B cell (primary cell): ENCODE data around the gene CEP85. TPM values are rescaled to one million over a fixed set of nuclear protein-coding genes. Genes with fewer than 3 reads are reported as not detected.
A peak's percentile ranks its signal among the peaks of the same experiment; 100 is the strongest.

ENCODE experiments used
- ATAC-seq: fragments of 200-7000 bp; cut with Tn5 transposase; one replicate; pipeline ENCODE4 v1.10.0; 2021; ENCODE audit warnings: low read depth, mild to moderate bottlenecking, moderate number of reproducible peaks, moderate library complexity
- CTCF ChIA-PET: fragments of 350-600 bp; sonication (Branson Sonifier 250); formaldehyde crosslinking; loops from one replicate; lab custom pipeline; 2021; ENCODE audit warnings: antibody characterized with exemption, inconsistent platforms; lab: Charles Lee
- POLR2A ChIA-PET: fragments of 350-600 bp; sonication (Branson Sonifier 250); formaldehyde crosslinking; loops from one replicate; lab custom pipeline; 2021; ENCODE audit warnings: antibody characterized with exemption; lab: Charles Lee
- DNase-seq: peaks from one replicate; pipeline ENCODE4 v3.0.0; 2013
- H2AFZ ChIP-seq: 2 replicates; pipeline ENCODE4 v1.6.1; 2012; ENCODE audit warnings: mild to moderate bottlenecking, low read depth, low read length; ENCODE audit not compliant: insufficient read depth, poor library complexity, severe bottlenecking
- H3K27ac ChIP-seq, 2 donors: 1 replicate in 1 of 2; 2 replicates in 1 of 2; pipeline ENCODE4 v1.5.1; 2012 to 2013; ENCODE audit warnings: low read length in 2 of 2, mild to moderate bottlenecking in 2 of 2, moderate library complexity in 1 of 2
- H3K27me3 ChIP-seq, 4 experiments: fragments of 200-600 bp in 1 of 4; sonication (generic) in 1 of 4; replicated peaks in 1 of 4; 1 replicate in 2 of 4; 2 replicates in 2 of 4; pipeline versions ENCODE4 v1.6.1 to v1.7.0; 2013 to 2016; ENCODE audit warnings: low read length in 3 of 4, mild to moderate bottlenecking in 2 of 4, mixed read lengths in 1 of 4, moderate library complexity in 1 of 4; ENCODE audit not compliant: insufficient read depth in 4 of 4, control insufficient read depth in 3 of 4; ENCODE audit errors: control extremely low read depth in 1 of 4
- H3K36me3 ChIP-seq, 2 experiments: replicated peaks in 1 of 2; 1 replicate in 1 of 2; 2 replicates in 1 of 2; pipeline versions ENCODE4 v1.6.1 to v1.7.1; 2013; ENCODE audit warnings: low read length in 1 of 2; ENCODE audit not compliant: insufficient read depth in 2 of 2, control insufficient read depth in 1 of 2; ENCODE audit errors: control extremely low read depth in 1 of 2, extremely low read depth in 1 of 2
- H3K4me1 ChIP-seq, 2 donors: fragments of 200-600 bp in 1 of 2; sonication (generic) in 1 of 2; 1 replicate in 1 of 2; 2 replicates in 1 of 2; pipeline versions ENCODE4 v1.5.1 to v1.6.1; 2013 to 2017; ENCODE audit warnings: low read length in 2 of 2; ENCODE audit not compliant: control insufficient read depth in 2 of 2, insufficient read depth in 2 of 2
- H3K4me2 ChIP-seq: replicated peaks from 2 replicates; pipeline ENCODE3; 2012; ENCODE audit warnings: mild to moderate bottlenecking, low read depth, low read length; ENCODE audit not compliant: poor library complexity, severe bottlenecking
- H3K4me3 ChIP-seq, 5 experiments: fragments of 200-600 bp in 1 of 5; sonication (generic) in 1 of 5; 1 replicate in 3 of 5; 2 replicates in 2 of 5; pipeline versions ENCODE4 v1.5.1 to v1.7.0; 2011 to 2016; ENCODE audit warnings: low read length in 4 of 5, mild to moderate bottlenecking in 4 of 5, low read depth in 2 of 5, control low read depth in 1 of 5, moderate library complexity in 1 of 5; ENCODE audit not compliant: insufficient read depth in 1 of 5; ENCODE audit errors: control extremely low read depth in 1 of 5, extremely low read depth in 1 of 5
- H3K79me2 ChIP-seq: fragments of 200-600 bp; sonication (generic); one replicate; pipeline ENCODE4 v1.6.0; 2016; ENCODE audit warnings: low read length; ENCODE audit not compliant: control insufficient read depth, insufficient read depth
- H3K9ac ChIP-seq: fragments of 200-600 bp; sonication (generic); 2 replicates; pipeline ENCODE4 v1.6.1; 2017; ENCODE audit warnings: mild to moderate bottlenecking, low read length, moderate library complexity
- H3K9me3 ChIP-seq, 3 donors: one replicate each; pipeline versions ENCODE4 v1.6.1 to v1.7.1; 2013; ENCODE audit warnings: low read length in 2 of 3; ENCODE audit not compliant: control insufficient read depth in 2 of 3, insufficient read depth in 1 of 3; ENCODE audit errors: control extremely low read depth in 1 of 3
- H4K20me1 ChIP-seq: 2 replicates; pipeline ENCODE4 v1.6.0; 2012; ENCODE audit warnings: mild to moderate bottlenecking, low read length; ENCODE audit not compliant: insufficient read depth, control insufficient read depth, poor library complexity, severe bottlenecking
- H3K27ac Mint-ChIP-seq: one replicate; pipeline ENCODE4 v1.8.0; 2021; ENCODE audit warnings: mixed read lengths
- H3K27me3 Mint-ChIP-seq: one replicate; pipeline ENCODE4 v1.8.0; 2021; ENCODE audit warnings: mixed read lengths
- H3K4me1 Mint-ChIP-seq: one replicate; pipeline ENCODE4 v1.8.0; 2021; ENCODE audit warnings: mixed read lengths
- H3K4me3 Mint-ChIP-seq: one replicate; pipeline ENCODE4 v1.8.0; 2021; ENCODE audit warnings: mixed read lengths
- H3K9me3 Mint-ChIP-seq: one replicate; pipeline ENCODE4 v1.8.0; 2022; ENCODE audit warnings: mixed read lengths; ENCODE audit not compliant: insufficient read depth
- EZH2 ChIP-seq: IDR thresholded peaks from 2 replicates; pipeline ENCODE4 v1.6.1; 2012; ENCODE audit warnings: borderline replicate concordance, low read depth, mild to moderate bottlenecking, moderate library complexity, low read length; ENCODE audit not compliant: insufficient read depth, poor library complexity, severe bottlenecking
- WGBS: methylation state at CpG from one replicate; pipeline ENCODE4 v1.1.5; 2013; ENCODE audit warnings: missing lambda C conversion rate; ENCODE audit not compliant: insufficient coverage; 5-methylcytosine and 5-hydroxymethylcytosine counted together
- intact Hi-C: fragments of 100-400 bp; cut with micrococcal nuclease; formaldehyde crosslinking; loops from one replicate; pipeline ENCODE4 v1.10.0; 2022
- polyA plus RNA-seq: library from polyadenylated mRNA; depleted of rRNA; stranded (reverse); fragments of >200 nt; gene quantifications from 2 replicates; pipeline ENCODE4 v1.2.3, GENCODE V29; 2012
- total RNA-seq, 2 donors: library from RNA; stranded (reverse); fragments of 120-200 nt in 1 of 2; gene quantifications; 1 replicate in 1 of 2; 2 replicates in 1 of 2; pipeline versions ENCODE4 v1.2.3 to v1.2.4, GENCODE V29; 2013 to 2022
- TF ChIP-seq, protein P1 (sequence below): fragments of 200-600 bp; IDR thresholded peaks from one replicate; pipeline ENCODE4 v1.8.0; 2022; ENCODE audit warnings: antibody characterized with exemption, mild to moderate bottlenecking

Gene CEP85
- total and polyA plus RNA-seq, 2 donors (not counting 1 experiment from before 2014, with no cell fraction given): 16.2 to 16.3 TPM

DNA sequence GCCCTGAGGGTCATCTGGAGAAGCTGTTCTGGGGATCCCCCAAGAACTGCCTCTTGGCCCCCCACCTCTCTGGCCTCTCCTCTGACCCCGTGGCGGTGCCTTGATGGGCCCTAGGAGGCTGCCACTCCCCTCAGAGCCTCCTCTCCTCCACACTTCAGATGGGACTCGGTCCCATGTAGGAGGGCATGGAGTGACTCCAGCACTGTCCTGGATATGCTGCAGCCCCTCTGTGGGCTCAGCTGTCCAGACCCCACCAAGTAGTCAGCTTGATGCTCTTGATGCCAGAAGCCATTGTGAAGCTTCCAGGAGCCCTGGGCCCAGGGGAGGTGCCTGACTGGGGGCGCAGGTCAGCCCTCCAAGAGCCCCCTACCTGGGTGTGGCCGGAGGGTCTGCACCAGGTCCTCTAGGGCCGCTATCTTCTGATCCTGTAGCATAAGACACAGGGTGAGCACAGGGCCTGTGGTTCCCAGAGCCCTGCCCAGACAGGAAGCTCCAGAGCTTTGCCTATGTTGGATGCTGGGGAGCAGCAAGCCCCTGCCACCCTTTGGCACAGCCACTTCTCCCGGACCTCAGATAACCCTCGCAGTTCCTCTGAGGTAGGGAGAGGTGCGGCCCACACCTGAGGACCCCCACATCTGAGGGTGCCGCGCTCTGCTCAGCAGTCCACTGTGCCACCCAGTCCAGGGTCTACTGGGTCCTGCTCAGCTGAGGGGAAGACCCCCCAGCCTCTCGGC lies 63.2 kb downstream of the CEP85 start:
- ChIA-PET POLR2A (interaction anchor here (0.5 to 2.3 kb wide), 7 partner anchors 8 to 1051 kb away, joined by 3 to 12 read pairs (median 8); partner anchors contain the start of gene CD52), CTCF (interaction anchor here (1.7 to 1.9 kb wide), 2 partner anchors 9 to 12 kb away, joined by 5 to 7 read pairs; no protein-coding TSS in a partner anchor)
- Histone ChIP-seq H3K9me3 (no peaks in the 10 kb centered on the region), H3K4me1 (peaks cover 30 to 44% of the 10 kb centered on the region in 2 donors), H3K4me2 (no peak overlapping the region), H3K4me3 (no peak overlapping the region), H3K27me3 (no peaks in the 10 kb centered on the region), H3K27ac (no peak overlapping the region), H3K79me2 (peaks cover 50% of the 10 kb centered on the region), H2AFZ (no peak overlapping the region), H4K20me1 (no peaks in the 10 kb centered on the region), H3K36me3 (peaks cover 0 to 5% of the 10 kb centered on the region in 2 experiments), H3K9ac (no peak overlapping the region)
- intact Hi-C loops: no loop called here
- no peaks in the 10 kb centered on the region for H3K27me3 Mint-ChIP-seq
- no peak overlapping the region for H3K4me3 Mint-ChIP-seq
- TF ChIP-seq EZH2: no peak
- TF ChIP-seq, protein P1, sequence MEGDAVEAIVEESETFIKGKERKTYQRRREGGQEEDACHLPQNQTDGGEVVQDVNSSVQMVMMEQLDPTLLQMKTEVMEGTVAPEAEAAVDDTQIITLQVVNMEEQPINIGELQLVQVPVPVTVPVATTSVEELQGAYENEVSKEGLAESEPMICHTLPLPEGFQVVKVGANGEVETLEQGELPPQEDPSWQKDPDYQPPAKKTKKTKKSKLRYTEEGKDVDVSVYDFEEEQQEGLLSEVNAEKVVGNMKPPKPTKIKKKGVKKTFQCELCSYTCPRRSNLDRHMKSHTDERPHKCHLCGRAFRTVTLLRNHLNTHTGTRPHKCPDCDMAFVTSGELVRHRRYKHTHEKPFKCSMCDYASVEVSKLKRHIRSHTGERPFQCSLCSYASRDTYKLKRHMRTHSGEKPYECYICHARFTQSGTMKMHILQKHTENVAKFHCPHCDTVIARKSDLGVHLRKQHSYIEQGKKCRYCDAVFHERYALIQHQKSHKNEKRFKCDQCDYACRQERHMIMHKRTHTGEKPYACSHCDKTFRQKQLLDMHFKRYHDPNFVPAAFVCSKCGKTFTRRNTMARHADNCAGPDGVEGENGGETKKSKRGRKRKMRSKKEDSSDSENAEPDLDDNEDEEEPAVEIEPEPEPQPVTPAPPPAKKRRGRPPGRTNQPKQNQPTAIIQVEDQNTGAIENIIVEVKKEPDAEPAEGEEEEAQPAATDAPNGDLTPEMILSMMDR: no peak
- DNase-seq (no peak), ATAC-seq (no peak)
- H3K4me1 Mint-ChIP-seq: peaks cover 50% of the 10 kb centered on the region
- peak overlapping the region; percentile 37 for H3K27ac Mint-ChIP-seq
- 99% methylated on average over 12 of the region's 12 CpGs for WGBS
- H3K9me3 Mint-ChIP-seq: no peaks in the 10 kb centered on the region

DNA sequence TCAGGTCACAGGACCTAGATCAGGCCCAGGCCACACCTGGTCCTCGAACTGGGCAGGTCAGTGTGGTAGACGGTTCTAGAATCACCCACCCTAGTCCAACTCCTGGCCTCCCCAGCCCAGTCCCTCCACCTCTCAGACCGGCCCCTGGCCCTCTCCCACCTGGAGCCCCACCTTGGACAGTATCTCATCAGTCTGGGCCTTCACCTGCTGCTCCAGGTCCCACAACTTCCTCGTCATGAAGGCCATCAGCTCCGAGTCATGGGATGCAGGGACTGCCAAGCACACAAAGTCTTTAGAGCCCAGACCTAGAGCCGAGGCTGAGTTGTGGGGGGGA lies 63.8 kb downstream of the CEP85 start:
- Histone ChIP-seq H3K4me2 (no peak overlapping the region), H4K20me1 (no peaks in the 10 kb centered on the region), H2AFZ (no peak overlapping the region), H3K79me2 (peaks cover 55% of the 10 kb centered on the region), H3K27ac (no peak overlapping the region), H3K9me3 (no peaks in the 10 kb centered on the region), H3K36me3 (peaks cover 0 to 5% of the 10 kb centered on the region in 2 experiments), H3K4me1 (peaks cover 24 to 39% of the 10 kb centered on the region in 2 donors), H3K4me3 (no peak overlapping the region), H3K9ac (no peak overlapping the region), H3K27me3 (no peaks in the 10 kb centered on the region)
- DNase-seq (no peak), ATAC-seq (no peak)
- 80% methylated on average over 4 of the region's 6 CpGs for WGBS
- peaks cover 46% of the 10 kb centered on the region for H3K4me1 Mint-ChIP-seq
- no peak overlapping the region for H3K4me3 Mint-ChIP-seq
- intact Hi-C loops: no loop called here
- no peak overlapping the region for H3K27ac Mint-ChIP-seq
- TF ChIP-seq, protein P1: no peak
- no peak for TF ChIP-seq EZH2
- CTCF ChIA-PET: interaction anchor here (1.7 kb wide), 1 partner anchor 9 kb away, joined by 5 read pairs; no protein-coding TSS in a partner anchor
- POLR2A ChIA-PET: interaction anchor here (0.5 to 2.3 kb wide), 6 partner anchors 9 to 1052 kb away, joined by 3 to 12 read pairs (median 8); partner anchors contain the start of gene CD52
- no peaks in the 10 kb centered on the region for H3K9me3 Mint-ChIP-seq
- no peaks in the 10 kb centered on the region for H3K27me3 Mint-ChIP-seq
